AG04450 (cell line): ENCODE data around the gene TMEFF2. TPM values are rescaled to one million over a fixed set of nuclear protein-coding genes. Genes with fewer than 3 reads are reported as not detected.

Source experiments
- CTCF ChIA-PET: fragments of 300-600, 350-600 bp; formaldehyde crosslinking; extraction: SDS; loops from one replicate; lab custom pipeline; 2022; ENCODE audit warnings: antibody characterized with exemption, inconsistent platforms; lab: Charles Lee
- POLR2A ChIA-PET: fragments of 350-600 bp; formaldehyde crosslinking; extraction: SDS; loops from one replicate; lab custom pipeline; 2021; ENCODE audit warnings: antibody characterized with exemption, inconsistent platforms; lab: Yijun Ruan, JAX
- DNase-seq: peaks from one replicate; pipeline ENCODE4 v3.0.0-alpha.2; 2011; ENCODE audit warnings: low read depth, low spot score
- H3K27ac ChIP-seq: one replicate; pipeline ENCODE4 v1.5.1; 2012; ENCODE audit warnings: low read depth, low read length, control low read depth
- H3K27me3 ChIP-seq: one replicate; pipeline ENCODE4 v1.6.0; 2012; ENCODE audit warnings: low read length; ENCODE audit not compliant: control insufficient read depth, insufficient read depth
- H3K4me3 ChIP-seq: 2 replicates; pipeline ENCODE4 v1.5.1; 2011; ENCODE audit warnings: mild to moderate bottlenecking, low read depth, low read length, control low read depth
- H3K9me3 ChIP-seq: 2 replicates; pipeline ENCODE4 v1.5.1; 2012; ENCODE audit warnings: low read length; ENCODE audit not compliant: control insufficient read depth, insufficient read depth
- polyA plus RNA-seq: library from polyadenylated mRNA; depleted of rRNA; stranded (reverse); fragments of >200 nt; gene quantifications from 2 replicates; pipeline ENCODE4 v1.2.3, GENCODE V29; 2011
- TF ChIP-seq, protein P1 (sequence below): IDR thresholded peaks from 2 replicates; pipeline ENCODE4 v1.5.1; 2011; ENCODE audit warnings: low read depth, low read length, control low read depth, inconsistent platforms

The TMEFF2 gene
- polyA plus RNA-seq, 1 experiment: 4.1 TPM

DNA sequence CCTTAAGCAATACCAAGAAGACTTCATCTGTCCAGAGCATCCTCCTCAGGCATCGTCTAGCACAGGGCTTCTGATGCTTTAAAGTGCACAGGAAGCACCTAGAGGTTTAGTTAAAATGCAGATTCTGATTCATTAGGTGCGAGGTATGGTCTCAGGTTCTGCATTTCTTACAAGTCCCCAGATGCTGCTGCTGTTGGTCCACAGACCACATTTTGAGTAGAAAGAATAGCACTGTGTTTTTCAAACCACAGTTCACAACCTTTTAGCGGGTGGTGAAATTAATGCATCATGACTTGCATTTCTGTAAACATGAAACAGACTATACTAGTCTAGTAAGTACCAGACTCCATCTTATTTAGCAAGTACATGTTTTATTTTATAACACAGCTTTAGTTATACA, 134.6 kb downstream of the TMEFF2 start:
- Histone ChIP-seq H3K27me3 (no peaks in the 10 kb centered on the region), H3K4me3 (no peak overlapping the region), H3K27ac (no peak overlapping the region), H3K9me3 (no peaks in the 10 kb centered on the region)
- ChIA-PET CTCF (no interaction called here), POLR2A (no interaction called here)
- TF ChIP-seq, protein P1, sequence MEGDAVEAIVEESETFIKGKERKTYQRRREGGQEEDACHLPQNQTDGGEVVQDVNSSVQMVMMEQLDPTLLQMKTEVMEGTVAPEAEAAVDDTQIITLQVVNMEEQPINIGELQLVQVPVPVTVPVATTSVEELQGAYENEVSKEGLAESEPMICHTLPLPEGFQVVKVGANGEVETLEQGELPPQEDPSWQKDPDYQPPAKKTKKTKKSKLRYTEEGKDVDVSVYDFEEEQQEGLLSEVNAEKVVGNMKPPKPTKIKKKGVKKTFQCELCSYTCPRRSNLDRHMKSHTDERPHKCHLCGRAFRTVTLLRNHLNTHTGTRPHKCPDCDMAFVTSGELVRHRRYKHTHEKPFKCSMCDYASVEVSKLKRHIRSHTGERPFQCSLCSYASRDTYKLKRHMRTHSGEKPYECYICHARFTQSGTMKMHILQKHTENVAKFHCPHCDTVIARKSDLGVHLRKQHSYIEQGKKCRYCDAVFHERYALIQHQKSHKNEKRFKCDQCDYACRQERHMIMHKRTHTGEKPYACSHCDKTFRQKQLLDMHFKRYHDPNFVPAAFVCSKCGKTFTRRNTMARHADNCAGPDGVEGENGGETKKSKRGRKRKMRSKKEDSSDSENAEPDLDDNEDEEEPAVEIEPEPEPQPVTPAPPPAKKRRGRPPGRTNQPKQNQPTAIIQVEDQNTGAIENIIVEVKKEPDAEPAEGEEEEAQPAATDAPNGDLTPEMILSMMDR: no peak
- no peak for DNase-seq

DNA sequence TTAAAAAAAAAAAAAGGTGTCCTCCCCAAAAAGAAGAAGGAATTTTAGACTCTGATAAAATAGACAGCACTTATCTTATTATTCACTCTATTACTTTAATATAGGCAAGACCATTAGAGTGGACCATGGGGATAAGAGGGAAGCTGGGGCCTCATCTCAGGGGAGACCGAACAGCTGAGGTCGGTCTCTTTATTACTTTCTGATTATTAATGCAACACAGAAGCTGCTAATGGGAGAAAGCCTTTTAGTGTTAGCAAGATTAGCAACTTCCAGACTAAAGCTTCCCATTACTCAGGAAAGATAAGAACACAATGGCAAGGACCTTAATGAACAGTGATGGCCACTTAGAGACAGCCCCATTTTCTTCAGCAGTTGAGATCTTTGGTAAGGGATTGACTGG, 135.5 kb downstream of the TMEFF2 start:
- ChIA-PET CTCF (no interaction called here), POLR2A (no interaction called here)
- Histone ChIP-seq H3K27me3 (no peaks in the 10 kb centered on the region), H3K9me3 (no peaks in the 10 kb centered on the region), H3K27ac (no peak overlapping the region), H3K4me3 (no peak overlapping the region)
- TF ChIP-seq, protein P1: no peak
- DNase-seq: no peak

DNA sequence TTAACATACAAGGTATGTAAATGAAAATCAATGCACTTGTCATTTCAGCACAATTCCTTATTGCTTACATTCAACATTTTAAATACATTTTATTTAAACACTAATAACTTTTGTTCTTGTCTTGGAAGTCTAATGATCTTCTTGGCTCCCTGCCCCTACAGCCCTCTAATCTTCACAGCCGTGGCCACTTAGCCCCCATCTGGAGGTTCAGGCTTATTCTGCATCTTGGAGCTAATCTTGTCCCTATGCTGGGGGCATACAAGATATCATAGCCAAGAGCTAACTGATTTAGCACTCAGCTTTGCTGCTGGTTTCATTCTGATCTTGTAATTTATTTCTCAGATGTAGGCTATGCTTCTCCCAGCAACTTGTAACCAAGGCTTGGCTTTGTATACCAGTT, 140.8 kb downstream of the TMEFF2 start:
- Histone ChIP-seq H3K27ac (no peak overlapping the region), H3K9me3 (no peaks in the 10 kb centered on the region), H3K4me3 (no peak overlapping the region), H3K27me3 (no peaks in the 10 kb centered on the region)
- ChIA-PET CTCF (no interaction called here), POLR2A (no interaction called here)
- no peak for DNase-seq
- TF ChIP-seq, protein P1: no peak

DNA sequence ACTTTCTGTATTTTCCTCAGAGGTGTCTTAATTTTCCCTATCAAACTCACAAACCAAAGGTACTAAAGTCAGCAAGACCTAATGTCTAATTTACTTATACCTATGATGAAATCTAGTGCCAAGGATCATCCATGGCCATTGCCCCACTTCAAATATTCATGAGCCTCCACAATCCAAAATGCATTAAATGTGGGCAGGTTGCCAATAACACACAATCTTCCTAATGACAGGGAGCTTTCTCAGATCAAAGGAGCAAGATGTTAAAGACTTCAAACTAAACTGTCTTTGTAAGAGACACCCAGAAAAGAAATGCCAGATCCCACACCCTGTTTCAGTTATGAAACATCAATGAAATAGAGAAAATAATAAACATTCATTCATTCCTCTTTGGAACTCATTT, 143.2 kb downstream of the TMEFF2 start:
- no peak overlapping the region for H3K4me3 ChIP-seq
- TF ChIP-seq, protein P1: no peak
- no peaks in the 10 kb centered on the region for H3K9me3 ChIP-seq
- no peak for DNase-seq
- ChIA-PET CTCF (no interaction called here), POLR2A (no interaction called here)
- no peak overlapping the region for H3K27ac ChIP-seq
- no peaks in the 10 kb centered on the region for H3K27me3 ChIP-seq

DNA sequence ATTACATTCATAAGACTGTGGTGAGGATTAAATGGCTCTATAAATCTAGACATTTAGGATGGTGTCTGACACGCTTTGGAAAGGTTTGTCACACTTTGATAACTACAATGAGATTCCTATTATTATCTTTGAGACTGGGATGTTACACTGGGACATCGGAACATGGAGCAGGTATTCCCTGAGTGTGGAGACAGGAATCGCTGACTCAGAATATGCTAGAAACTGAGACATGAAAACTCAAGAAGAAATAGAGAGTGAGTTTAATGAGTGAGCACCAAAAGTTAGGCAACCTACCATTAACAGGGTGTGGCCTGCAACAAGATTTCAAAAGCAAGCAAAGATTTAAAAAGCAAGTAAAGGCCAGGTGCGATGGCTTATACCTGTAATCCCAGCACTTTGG, 145.4 kb downstream of the TMEFF2 start:
- POLR2A ChIA-PET: no interaction called here
- H3K9me3 ChIP-seq: no peaks in the 10 kb centered on the region
- no peaks in the 10 kb centered on the region for H3K27me3 ChIP-seq
- no peak for DNase-seq
- no peak overlapping the region for H3K27ac ChIP-seq
- TF ChIP-seq, protein P1: no peak
- no peak overlapping the region for H3K4me3 ChIP-seq
- CTCF ChIA-PET: no interaction called here
